Panc1 (cell line): ENCODE data around the gene NRP2. TPM values are rescaled to one million over a fixed set of nuclear protein-coding genes. Genes with fewer than 3 reads are reported as not detected.

ENCODE experiments used
- ATAC-seq: fragments of 200-7000 bp; cut with Tn5 transposase; 2 replicates; pipeline ENCODE4 v1.9.1; 2020; ENCODE audit warnings: mild to moderate bottlenecking, moderate library complexity
- BruUV-seq: library from RNA; stranded (reverse); fragments of 400-500 nt; replicated peaks from 2 replicates; lab custom pipeline; 2021; lab: Mats Ljungman, UMichigan
- CTCF ChIA-PET: fragments of 300-600 bp; sonication (Branson Sonifier 250); formaldehyde crosslinking; loops from one replicate; lab custom pipeline; 2022; ENCODE audit warnings: antibody characterized with exemption; lab: Charles Lee
- POLR2A ChIA-PET: fragments of 300-600 bp; sonication (Branson Sonifier 250); formaldehyde crosslinking; loops from one replicate; lab custom pipeline; 2022; ENCODE audit warnings: antibody characterized with exemption; lab: Charles Lee
- DNase-seq: peaks from one replicate; pipeline ENCODE4 v3.0.0-alpha.2; 2010; ENCODE audit warnings: low read depth, low spot score
- H3K27ac ChIP-seq: 2 replicates; pipeline ENCODE4 v1.5.1; 2011; ENCODE audit warnings: mild to moderate bottlenecking, low read length, inconsistent platforms
- H3K27me3 ChIP-seq: fragments of 200-500 bp; sonication (Bioruptor generic); 2 replicates; pipeline ENCODE4 v1.6.0; 2014; ENCODE audit warnings: low read length, inconsistent platforms; ENCODE audit not compliant: control insufficient read depth, insufficient read depth
- H3K36me3 ChIP-seq: fragments of 200-500 bp; sonication (Bioruptor generic); 2 replicates; pipeline ENCODE4 v1.5.1; 2014; ENCODE audit warnings: inconsistent platforms, mild to moderate bottlenecking, low read length, moderate library complexity; ENCODE audit not compliant: control insufficient read depth, insufficient read depth
- H3K4me1 ChIP-seq: 2 replicates; pipeline ENCODE4 v1.5.1; 2011; ENCODE audit warnings: inconsistent platforms, mild to moderate bottlenecking, low read length, moderate library complexity; ENCODE audit not compliant: control insufficient read depth, insufficient read depth
- H3K4me3 ChIP-seq, 2 experiments: 2 replicates each; pipeline ENCODE4 v1.5.1; 2011 to 2012; ENCODE audit warnings: low read depth in 2 of 2, low read length in 2 of 2, mild to moderate bottlenecking in 2 of 2, inconsistent platforms in 1 of 2, moderate library complexity in 1 of 2
- H3K9me3 ChIP-seq: fragments of 200-500 bp; sonication (Bioruptor generic); 2 replicates; pipeline ENCODE4 v1.5.1; 2014; ENCODE audit warnings: low read depth, mild to moderate bottlenecking, inconsistent platforms, low read length, moderate library complexity; ENCODE audit not compliant: control insufficient read depth, insufficient read depth
- CTCF ChIP-seq: fragments of 450-650 bp; IDR thresholded peaks from 2 replicates; pipeline ENCODE4 v1.5.1; 2017; ENCODE audit warnings: mild to moderate bottlenecking
- POLR2AphosphoS5 ChIP-seq: IDR thresholded peaks from 2 replicates; pipeline ENCODE4 v1.6.1; 2012; ENCODE audit warnings: mild to moderate bottlenecking, low read depth, low read length, moderate library complexity
- REST ChIP-seq, 2 experiments: IDR thresholded peaks; 2 replicates each; pipeline ENCODE4 v1.6.1; 2011 to 2012; ENCODE audit warnings: low read depth in 2 of 2, control low read depth in 1 of 2, low read length in 1 of 2, mild to moderate bottlenecking in 1 of 2, moderate library complexity in 1 of 2; ENCODE audit not compliant: insufficient read depth in 1 of 2
- SIN3A ChIP-seq: IDR thresholded peaks from 2 replicates; pipeline ENCODE4 v1.6.1; 2012; ENCODE audit warnings: low read depth, mild to moderate bottlenecking, low read length, moderate library complexity, borderline replicate concordance; ENCODE audit not compliant: insufficient read depth
- TCF7L2 ChIP-seq: IDR thresholded peaks from 2 replicates; pipeline ENCODE4 v1.6.1; 2011; ENCODE audit warnings: mild to moderate bottlenecking, low read depth, low read length, inconsistent platforms
- in situ Hi-C: cut with HindIII; loops from 2 replicates; pipeline ENCODE4 v1.10.0; 2016; ENCODE audit warnings: low sequenced_read_pairs, low pct_unique_long_range_greater_than_20kb
- intact Hi-C: fragments of 100-400 bp; cut with micrococcal nuclease; formaldehyde crosslinking; loops from one replicate; pipeline ENCODE4 v1.10.0; 2022; ENCODE audit not compliant: unreplicated experiment
- total RNA-seq: library from RNA; stranded (reverse); gene quantifications from one replicate; pipeline ENCODE4 v1.2.1, GENCODE V29; 2021; ENCODE audit not compliant: unreplicated experiment

NRP2 gene
- total RNA-seq, 1 experiment from 2014 or later = 6.7 TPM

GRCh38 chr2:205797866-205798265 lies 115.6 kb downstream of the NRP2 start:
- no peak overlapping the region for H3K4me3 ChIP-seq
- no TSS peak for BruUV-seq
- no peaks in the 10 kb centered on the region for H3K36me3 ChIP-seq
- ChIA-PET POLR2A (no interaction called here), CTCF (no interaction called here)
- in situ Hi-C loops (no loop called here), intact Hi-C loops (no loop called here)
- DNase-seq = no peak
- no peak for TF ChIP-seq SIN3A
- no peak for TF ChIP-seq CTCF
- TF ChIP-seq TCF7L2 = no peak
- ATAC-seq = no peak
- no peaks in the 10 kb centered on the region for H3K9me3 ChIP-seq
- H3K27me3 ChIP-seq = peaks cover 12% of the 10 kb centered on the region
- H3K4me1 ChIP-seq = no peaks in the 10 kb centered on the region
- no peak overlapping the region for H3K27ac ChIP-seq

GRCh38 chr2:205800224-205800623 lies 117.9 kb downstream of the NRP2 start:
- no peak overlapping the region for H3K4me3 ChIP-seq
- DNase-seq (no peak), ATAC-seq (no peak)
- no peak for TF ChIP-seq TCF7L2
- no peak for TF ChIP-seq REST (IDR thresholded peaks at IDR 0.05; ENCODE audit: insufficient read depth in 1 of 2, low read depth in 2 of 2, low read length in 1 of 2)
- TF ChIP-seq CTCF = no peak
- no peak for TF ChIP-seq POLR2AphosphoS5
- no peak for TF ChIP-seq SIN3A
- in situ Hi-C loops = no loop called here
- BruUV-seq = no TSS peak
- H3K4me1 ChIP-seq = no peaks in the 10 kb centered on the region
- POLR2A ChIA-PET = no interaction called here
- H3K36me3 ChIP-seq = no peaks in the 10 kb centered on the region
- H3K27ac ChIP-seq = no peak overlapping the region
- CTCF ChIA-PET = no interaction called here
- H3K9me3 ChIP-seq = no peaks in the 10 kb centered on the region
- intact Hi-C loops = no loop called here
- peaks cover 6% of the 10 kb centered on the region for H3K27me3 ChIP-seq
